Stimulated activated naive CD4-positive, alpha-beta T cell (primary cell): ENCODE measurements around the gene RNF5.
"Not testable (repeated sequence)": the region's sequence is repeated elsewhere in the genome, so short reads cannot be mapped to it uniquely, and the experiment has no call there.

Experiments used
- DNase-seq, 6 experiments: peaks; one replicate each; lab custom pipeline; 2025; lab: John Stamatoyannopoulos, UW

The RNF5 gene

GRCh38 chr6:32189742-32190053 lies 11.5 kb downstream of the RNF5 start:
- DNase-seq, result no peak

- peak; percentile 60 to 84 (median 78) for DNase-seq
Measured at GRCh38 chr6:32190054-32190851, 12.0 kb downstream of the RNF5 start, which contains the start of gene PBX2. PBX2 (minus strand) TSS chr6:32190202; CDS start chr6:32189915, 287 bp downstream.

GRCh38 chr6:32190911-32191677 lies 12.9 kb downstream of the RNF5 start:
- peak in 1 of 6 experiments; percentile 19 for DNase-seq

- DNase-seq, result peak in 1 of 6 experiments; percentile 30
Measured at GRCh38 chr6:32191696-32192607, 13.7 kb downstream of the RNF5 start.

- peak; percentile 28 to 80 (median 66) for DNase-seq
Measured at GRCh38 chr6:32192608-32193039, 14.4 kb downstream of the RNF5 start, which contains the start of gene GPSM3. GPSM3 (minus strand) TSS chr6:32192643; CDS start chr6:32192513, 130 bp downstream.

- DNase-seq, result not testable (repeated sequence)
Measured at GRCh38 chr6:32193096-32193495, 14.9 kb downstream of the RNF5 start.

GRCh38 chr6:32194388-32194787 lies 16.2 kb downstream of the RNF5 start:
- DNase-seq, result no peak

- peak in 1 of 6 experiments; percentile 50 for DNase-seq
Measured at GRCh38 chr6:32194825-32195651, 16.8 kb downstream of the RNF5 start.

GRCh38 chr6:32195652-32195901 lies 17.4 kb downstream of the RNF5 start:
- peak; percentile 95 to 99 (median 98) for DNase-seq

GRCh38 chr6:32195902-32196681 lies 17.9 kb downstream of the RNF5 start:
- peak in 2 of 6 experiments; percentile 49 to 68 for DNase-seq

- DNase-seq, result no peak
Measured at GRCh38 chr6:32196682-32197616, 18.7 kb downstream of the RNF5 start.

- DNase-seq, result no peak
Measured at GRCh38 chr6:32198345-32198696, 20.1 kb downstream of the RNF5 start.

- DNase-seq, result no peak
Measured at GRCh38 chr6:32198866-32199265, 20.7 kb downstream of the RNF5 start.

GRCh38 chr6:32200711-32201475 lies 22.7 kb downstream of the RNF5 start:
- no peak for DNase-seq

GRCh38 chr6:32202186-32202585 lies 24.0 kb downstream of the RNF5 start:
- no peak for DNase-seq

- DNase-seq, result no peak
Measured at GRCh38 chr6:32203426-32204267, 25.4 kb downstream of the RNF5 start.

GRCh38 chr6:32204268-32204715 lies 26.1 kb downstream of the RNF5 start:
- DNase-seq, result no peak

- DNase-seq, result no peak
Measured at GRCh38 chr6:32208996-32209395, 30.8 kb downstream of the RNF5 start.
